Muscle layer of duodenum (tissue), 2 donors: ENCODE data around the gene LIPK.
"Not testable (repeated sequence)": the region's sequence is repeated elsewhere in the genome, so short reads cannot be mapped to it uniquely, and the experiment has no call there.

Experiments used
- H3K27ac ChIP-seq: one replicate; pipeline ENCODE4 v1.7.0; 2013; ENCODE audit warnings: mild to moderate bottlenecking, low read length
- H3K27me3 ChIP-seq: one replicate; pipeline ENCODE4 v1.7.0; 2013; ENCODE audit warnings: low read depth, mild to moderate bottlenecking, control low read depth, low read length
- H3K36me3 ChIP-seq, 2 donors: one replicate each; pipeline ENCODE4 v1.7.0; 2013; ENCODE audit warnings: low read length in 2 of 2, control low read depth in 1 of 2, mild to moderate bottlenecking in 1 of 2; ENCODE audit not compliant: insufficient read depth in 2 of 2, control insufficient read depth in 1 of 2
- H3K4me1 ChIP-seq, 2 donors: one replicate each; pipeline ENCODE4 v1.7.0; 2013; ENCODE audit warnings: low read length in 2 of 2, mild to moderate bottlenecking in 2 of 2, control low read depth in 1 of 2, moderate library complexity in 1 of 2; ENCODE audit not compliant: insufficient read depth in 2 of 2, control insufficient read depth in 1 of 2
- H3K4me3 ChIP-seq, 2 donors: one replicate each; pipeline ENCODE4 v1.7.0; 2013; ENCODE audit warnings: low read length in 2 of 2, low read depth in 1 of 2, mild to moderate bottlenecking in 1 of 2
- H3K9me3 ChIP-seq, 2 donors: one replicate each; pipeline ENCODE4 v1.7.0; 2013; ENCODE audit warnings: low read length in 2 of 2, control low read depth in 1 of 2, mild to moderate bottlenecking in 1 of 2; ENCODE audit not compliant: control insufficient read depth in 1 of 2
- donor health status: healthy.

Gene LIPK, protein sequence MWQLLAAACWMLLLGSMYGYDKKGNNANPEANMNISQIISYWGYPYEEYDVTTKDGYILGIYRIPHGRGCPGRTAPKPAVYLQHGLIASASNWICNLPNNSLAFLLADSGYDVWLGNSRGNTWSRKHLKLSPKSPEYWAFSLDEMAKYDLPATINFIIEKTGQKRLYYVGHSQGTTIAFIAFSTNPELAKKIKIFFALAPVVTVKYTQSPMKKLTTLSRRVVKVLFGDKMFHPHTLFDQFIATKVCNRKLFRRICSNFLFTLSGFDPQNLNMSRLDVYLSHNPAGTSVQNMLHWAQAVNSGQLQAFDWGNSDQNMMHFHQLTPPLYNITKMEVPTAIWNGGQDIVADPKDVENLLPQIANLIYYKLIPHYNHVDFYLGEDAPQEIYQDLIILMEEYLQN

DNA sequence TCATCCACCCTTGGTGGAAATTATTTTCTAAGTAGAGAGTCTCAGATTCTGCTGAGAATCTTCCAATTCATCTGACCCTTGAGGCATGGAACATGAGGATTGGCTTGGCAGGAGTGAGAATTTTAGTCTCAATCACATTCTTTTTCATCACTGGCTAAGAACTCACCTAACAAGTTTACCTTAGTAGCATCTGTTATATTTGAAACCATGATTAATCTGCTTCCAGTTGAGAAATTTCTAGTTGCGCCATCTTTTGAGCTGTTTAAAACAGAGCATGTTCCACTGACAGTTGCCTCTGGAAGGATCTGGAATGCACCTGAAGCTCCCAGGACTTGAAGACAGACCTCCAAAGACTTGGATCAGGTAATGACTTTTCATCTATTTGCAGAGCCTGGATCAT, at the start of gene LIPK:
Gene LIPK, plus strand, starts transcription at position 292 of the 400 bp plus-strand sequence. CDS start 18,295 bp downstream, outside the sequence.
- Histone ChIP-seq H3K27me3 (no peaks in the 10 kb centered on the region), H3K4me3 (no peak within 1 kb of the TSS), H3K27ac (no peak within 1 kb of the TSS), H3K9me3 (no peaks in the 10 kb centered on the region), H3K36me3 (no peaks in the 10 kb centered on the region), H3K4me1 (no peaks in the 10 kb centered on the region)

GRCh38 chr10:88657901-88658300, 48.1 kb upstream of the LIPK start:
- Histone ChIP-seq H3K4me1 (no peaks in the 10 kb centered on the region), H3K27ac (no peak overlapping the region), H3K36me3 (no peaks in the 10 kb centered on the region), H3K9me3 (peaks cover 0 to 2% of the 10 kb centered on the region in 2 donors), H3K27me3 (no peaks in the 10 kb centered on the region), H3K4me3 (no peak overlapping the region)

- Histone ChIP-seq H3K9me3 (peaks cover 0 to 6% of the 10 kb centered on the region in 2 donors), H3K27ac (no peak overlapping the region), H3K4me3 (no peak overlapping the region), H3K4me1 (no peaks in the 10 kb centered on the region), H3K27me3 (no peaks in the 10 kb centered on the region), H3K36me3 (no peaks in the 10 kb centered on the region)
These were observed 46.1 kb upstream of the LIPK start for GRCh38 chr10:88659725-88660597.

GRCh38 chr10:88660598-88660884, 45.5 kb upstream of the LIPK start:
- Histone ChIP-seq H3K4me1 (no peaks in the 10 kb centered on the region), H3K36me3 (no peaks in the 10 kb centered on the region), H3K9me3 (peaks cover 0 to 6% of the 10 kb centered on the region in 2 donors), H3K27ac (no peak overlapping the region), H3K27me3 (no peaks in the 10 kb centered on the region), H3K4me3 (no peak overlapping the region)

DNA sequence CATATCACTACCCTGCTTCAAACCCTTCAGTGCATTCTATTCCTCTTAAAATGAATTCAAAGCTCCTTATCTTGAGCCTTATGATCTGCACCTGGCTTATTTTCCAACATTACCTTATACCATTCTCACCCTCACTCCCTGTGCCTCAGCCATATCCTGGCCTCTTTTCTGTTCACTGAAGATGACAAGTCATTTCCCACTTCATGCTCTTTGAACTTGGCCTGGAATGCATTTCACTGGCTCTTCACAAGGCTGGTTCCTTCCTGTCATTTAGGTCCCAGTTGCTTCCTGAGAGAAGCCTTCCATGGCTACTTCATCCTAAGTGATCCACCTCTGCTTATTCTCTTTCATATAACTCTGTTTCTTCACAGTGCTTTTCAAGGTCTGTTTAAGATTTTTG, 45.0 kb upstream of the LIPK start:
- H3K27ac ChIP-seq = no peak overlapping the region
- H3K4me3 ChIP-seq = no peak overlapping the region
- H3K27me3 ChIP-seq = no peaks in the 10 kb centered on the region
- peaks cover 0 to 6% of the 10 kb centered on the region in 2 donors for H3K9me3 ChIP-seq
- H3K36me3 ChIP-seq = no peaks in the 10 kb centered on the region
- H3K4me1 ChIP-seq = no peaks in the 10 kb centered on the region

DNA sequence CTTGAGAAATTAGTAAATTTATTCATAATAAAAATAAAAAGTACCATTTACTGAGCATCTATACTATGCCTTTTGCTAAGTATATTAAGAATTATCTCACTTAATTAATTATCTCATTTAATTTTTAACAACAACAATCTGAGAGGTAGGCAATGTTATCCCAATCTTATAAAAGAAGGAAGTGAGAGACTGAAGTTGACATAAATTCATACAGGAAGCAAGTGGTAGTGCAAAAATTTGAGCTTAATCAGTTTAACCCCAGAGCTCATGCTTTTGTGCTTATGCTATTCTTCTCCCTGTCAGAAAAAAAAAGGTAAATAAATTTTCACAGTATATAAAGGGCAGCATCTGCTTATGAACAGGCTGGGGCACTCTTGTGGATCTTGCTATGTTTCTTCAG, 44.5 kb upstream of the LIPK start:
- H3K4me1 ChIP-seq = no peaks in the 10 kb centered on the region
- H3K36me3 ChIP-seq = no peaks in the 10 kb centered on the region
- peaks cover 0 to 6% of the 10 kb centered on the region in 2 donors for H3K9me3 ChIP-seq
- no peaks in the 10 kb centered on the region for H3K27me3 ChIP-seq
- H3K27ac ChIP-seq = no peak overlapping the region
- no peak overlapping the region for H3K4me3 ChIP-seq

GRCh38 chr10:88663153-88663552, 42.9 kb upstream of the LIPK start:
- H3K36me3 ChIP-seq, H3K4me3 ChIP-seq, H3K9me3 ChIP-seq, H3K27ac ChIP-seq, H3K4me1 ChIP-seq, H3K27me3 ChIP-seq: not testable (repeated sequence)

GRCh38 chr10:88664142-88664541, 41.9 kb upstream of the LIPK start, which contains the start of gene LIPF:
TSS of gene LIPF (plus strand) at chr10:88664442. CDS start at chr10:88667298, 2,856 bp downstream.
- H3K27ac ChIP-seq = no peak within 1 kb of the TSS
- peaks cover 0 to 3% of the 10 kb centered on the region in 2 donors for H3K9me3 ChIP-seq
- H3K4me3 ChIP-seq = no peak within 1 kb of the TSS
- H3K4me1 ChIP-seq = no peaks in the 10 kb centered on the region
- no peaks in the 10 kb centered on the region for H3K27me3 ChIP-seq
- no peaks in the 10 kb centered on the region for H3K36me3 ChIP-seq

DNA sequence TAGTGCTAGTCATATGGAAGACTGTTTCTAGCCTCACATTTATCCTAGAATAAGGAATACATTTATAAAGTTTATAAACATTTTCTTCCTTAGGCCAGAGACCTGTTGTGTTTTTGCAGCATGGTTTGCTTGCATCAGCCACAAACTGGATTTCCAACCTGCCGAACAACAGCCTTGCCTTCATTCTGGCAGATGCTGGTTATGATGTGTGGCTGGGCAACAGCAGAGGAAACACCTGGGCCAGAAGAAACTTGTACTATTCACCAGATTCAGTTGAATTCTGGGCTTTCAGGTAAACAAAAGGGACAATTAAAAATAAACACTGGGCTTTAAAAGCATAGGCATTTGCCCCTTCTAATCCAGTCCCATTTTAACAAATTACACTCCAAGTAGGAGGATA, 37.6 kb upstream of the LIPK start:
- no peaks in the 10 kb centered on the region for H3K27me3 ChIP-seq
- H3K4me3 ChIP-seq = no peak overlapping the region
- no peaks in the 10 kb centered on the region for H3K36me3 ChIP-seq
- no peaks in the 10 kb centered on the region for H3K4me1 ChIP-seq
- no peak overlapping the region for H3K27ac ChIP-seq
- no peaks in the 10 kb centered on the region for H3K9me3 ChIP-seq

GRCh38 chr10:88670497-88670896, 35.6 kb upstream of the LIPK start:
- Histone ChIP-seq H3K27ac (no peak overlapping the region), H3K9me3 (no peaks in the 10 kb centered on the region), H3K27me3 (no peaks in the 10 kb centered on the region), H3K36me3 (no peaks in the 10 kb centered on the region), H3K4me1 (no peaks in the 10 kb centered on the region), H3K4me3 (no peak overlapping the region)

GRCh38 chr10:88672041-88672440, 34.0 kb upstream of the LIPK start:
- Histone ChIP-seq H3K4me1 (no peaks in the 10 kb centered on the region), H3K36me3 (no peaks in the 10 kb centered on the region), H3K27ac (no peak overlapping the region), H3K4me3 (no peak overlapping the region), H3K9me3 (no peaks in the 10 kb centered on the region), H3K27me3 (no peaks in the 10 kb centered on the region)
